Non-pigmented ciliary epithelial cell (primary cell): Measurements from ENCODE around the gene PRDM10.
"Not testable (repeated sequence)": the region's sequence is repeated elsewhere in the genome, so short reads cannot be mapped to it uniquely, and the experiment has no call there.

Experiments
- DNase-seq: peaks from one replicate; pipeline ENCODE4 v3.0.0-alpha.2; 2010; ENCODE audit warnings: low read depth

PRDM10 gene

GRCh38 chr11:129975543-129975942 lies 27.1 kb downstream of the PRDM10 start:
- DNase-seq: no peak

- no peak for DNase-seq
These were observed 28.0 kb downstream of the PRDM10 start for GRCh38 chr11:129974672-129975071.

- no peak for DNase-seq
These were observed 28.4 kb downstream of the PRDM10 start for GRCh38 chr11:129974237-129974636.

- no peak for DNase-seq
These were observed 28.8 kb downstream of the PRDM10 start for GRCh38 chr11:129973809-129974208.

- no peak for DNase-seq
These were observed 29.6 kb downstream of the PRDM10 start for GRCh38 chr11:129973068-129973467.

- no peak for DNase-seq
These were observed 30.0 kb downstream of the PRDM10 start for GRCh38 chr11:129972611-129973010.

GRCh38 chr11:129971856-129972255 lies 30.8 kb downstream of the PRDM10 start:
- not testable (repeated sequence) for DNase-seq

- no peak for DNase-seq
These were observed 32.7 kb downstream of the PRDM10 start for GRCh38 chr11:129969920-129970319.

GRCh38 chr11:129968591-129969419 lies 33.8 kb downstream of the PRDM10 start:
- no peak for DNase-seq

GRCh38 chr11:129967996-129968395 lies 34.6 kb downstream of the PRDM10 start:
- DNase-seq: no peak

GRCh38 chr11:129965248-129965647 lies 37.4 kb downstream of the PRDM10 start:
- no peak for DNase-seq

- peak; percentile 76 for DNase-seq
These were observed 42.1 kb downstream of the PRDM10 start for GRCh38 chr11:129960216-129961214.

GRCh38 chr11:129959687-129960086 lies 42.9 kb downstream of the PRDM10 start:
- no peak for DNase-seq

- no peak for DNase-seq
These were observed 47.4 kb downstream of the PRDM10 start for GRCh38 chr11:129955282-129955681.

- DNase-seq: not testable (repeated sequence)
These were observed 47.9 kb downstream of the PRDM10 start for GRCh38 chr11:129954703-129955102.

GRCh38 chr11:129951866-129952262 lies 50.8 kb downstream of the PRDM10 start:
- no peak for DNase-seq

GRCh38 chr11:129951201-129951865 lies 51.3 kb downstream of the PRDM10 start:
- no peak for DNase-seq

GRCh38 chr11:129950101-129951091 lies 52.2 kb downstream of the PRDM10 start:
- no peak for DNase-seq

GRCh38 chr11:129948926-129949466 lies 53.6 kb downstream of the PRDM10 start:
- DNase-seq: no peak

- DNase-seq: no peak
These were observed 55.2 kb downstream of the PRDM10 start for GRCh38 chr11:129947474-129947873.

- DNase-seq: no peak
These were observed 55.7 kb downstream of the PRDM10 start for GRCh38 chr11:129946965-129947364.
